Measurements from ENCODE around the gene AMD1. TPM values are rescaled to one million over a fixed set of nuclear protein-coding genes. Genes with fewer than 3 reads are reported as not detected.
A peak's percentile ranks its signal among the peaks of the same experiment; 100 is the strongest.
"Not testable (repeated sequence)": the region's sequence is repeated elsewhere in the genome, so short reads cannot be mapped to it uniquely, and the experiment has no call there.

AMD1 gene
- polyA plus RNA-seq (ENCODE audit: insufficient read length in 4 of 4), result 10 to 100 TPM; 74.7 to 84.0 (median 77.3) TPM

DNA sequence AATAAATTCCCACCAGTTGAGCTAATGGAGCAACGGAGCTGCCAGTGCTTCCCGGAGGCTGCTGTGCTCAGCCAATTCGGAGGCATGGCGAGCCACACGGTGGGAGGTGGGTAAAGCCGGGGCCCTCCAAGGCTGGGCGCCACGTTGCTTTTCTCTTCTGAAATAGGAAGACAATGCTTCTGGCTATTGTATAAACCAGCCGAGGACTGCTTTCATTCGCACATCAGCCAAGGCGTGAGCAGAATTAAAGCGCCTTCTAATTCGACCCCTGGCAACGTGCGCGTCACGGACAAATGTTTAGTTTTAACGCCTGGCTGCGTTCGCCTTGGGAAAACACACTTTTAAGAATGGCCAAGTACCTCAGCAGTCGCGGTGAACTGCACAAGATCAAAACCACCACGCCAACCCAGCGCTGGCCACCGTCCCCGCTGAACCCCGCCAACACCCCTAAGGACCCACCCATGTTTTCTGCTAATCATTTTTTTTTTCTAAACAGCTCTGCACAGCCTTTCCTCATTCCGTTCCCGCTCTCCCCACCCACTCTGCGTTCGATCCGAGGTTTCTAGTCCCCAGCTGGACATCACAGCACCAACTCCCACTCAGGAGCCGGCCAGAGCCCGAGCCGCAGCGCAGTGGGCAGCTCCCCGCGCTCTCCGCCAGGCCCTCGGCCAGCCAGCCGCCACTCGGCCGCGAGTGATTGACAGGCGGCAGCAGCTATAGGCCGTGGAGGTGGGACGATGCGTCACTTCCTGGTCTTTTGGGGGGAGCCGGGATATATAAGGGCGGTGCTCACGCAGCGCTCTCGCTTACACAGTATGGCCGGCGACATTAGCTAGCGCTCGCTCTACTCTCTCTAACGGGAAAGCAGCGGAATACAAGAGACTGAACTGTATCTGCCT, at the start of gene AMD1:
AMD1 (plus strand) TSS at position 805 of the 899 bp plus-strand sequence. CDS start 321 bp downstream, outside the sequence.
- peak in 3 of 4 donors; percentile 95 to 97 (median 95) for DNase-seq (ENCODE audit: low read depth in 4 of 4, low spot score in 2 of 4)

DNA sequence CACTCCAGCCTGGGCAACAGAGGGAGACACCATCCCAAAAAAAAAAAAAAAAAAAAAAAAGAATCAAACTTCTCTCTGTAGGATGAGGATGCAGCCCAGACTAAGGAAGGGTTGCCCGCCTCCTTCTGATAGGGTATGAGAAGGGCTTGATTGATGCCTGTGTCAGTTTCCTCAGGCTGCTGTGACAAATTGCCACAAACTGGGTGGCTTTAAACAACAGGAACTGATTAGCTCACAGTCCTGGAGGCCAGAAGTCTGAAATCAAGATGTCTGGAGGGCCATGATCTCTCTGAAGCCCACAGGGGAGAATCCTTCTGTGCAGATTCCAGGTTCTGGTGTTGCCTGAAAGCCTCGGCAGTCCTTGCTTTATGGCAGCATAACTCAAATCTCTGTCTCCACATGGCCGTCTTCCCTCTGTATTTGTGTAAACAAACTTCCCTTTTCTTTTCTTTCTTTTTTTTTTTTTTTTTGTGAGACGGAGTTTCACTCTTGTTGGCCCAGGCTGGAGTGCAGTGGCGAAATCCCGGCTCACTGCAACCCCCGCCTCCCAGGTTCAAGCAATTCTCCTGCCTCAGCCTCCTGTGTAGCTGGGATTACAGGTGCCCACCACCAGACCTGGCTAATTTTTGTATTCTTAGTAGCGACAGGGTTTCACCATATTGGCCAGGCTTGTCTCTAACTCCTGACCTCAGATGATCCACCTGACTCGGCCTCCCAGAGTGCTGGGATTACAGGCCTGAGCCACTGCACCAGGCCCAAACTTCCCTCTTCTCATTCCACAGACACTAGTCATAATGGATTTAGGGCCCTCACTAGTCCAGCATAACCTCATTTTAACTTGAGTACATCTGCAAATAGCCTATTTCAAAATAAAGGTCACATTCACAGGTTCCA, 48.1 kb upstream of the AMD1 start:
- no peak for DNase-seq (ENCODE audit: low read depth in 4 of 4, low spot score in 2 of 4)

DNA sequence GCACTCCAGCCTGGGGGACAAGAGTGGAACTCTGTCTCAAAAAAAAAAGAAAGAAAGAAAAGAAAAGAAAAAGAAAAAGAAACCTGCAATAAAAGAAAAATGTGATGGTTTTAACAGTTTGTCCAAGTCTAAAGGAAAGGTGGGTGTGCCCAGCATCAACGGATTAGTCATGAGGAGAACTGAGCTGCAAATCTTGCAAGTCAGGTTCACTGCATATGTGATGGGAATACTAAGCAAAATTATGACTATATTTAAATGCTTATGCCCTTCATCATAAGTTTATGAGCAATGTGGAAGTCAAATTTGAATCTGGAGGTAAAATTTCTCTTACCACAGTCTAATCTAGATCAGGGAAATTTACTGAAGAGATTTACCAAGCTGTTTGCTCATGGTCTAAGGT, 46.2 kb upstream of the AMD1 start:
- no peak for DNase-seq (ENCODE audit: low read depth in 4 of 4, low spot score in 2 of 4)

DNA sequence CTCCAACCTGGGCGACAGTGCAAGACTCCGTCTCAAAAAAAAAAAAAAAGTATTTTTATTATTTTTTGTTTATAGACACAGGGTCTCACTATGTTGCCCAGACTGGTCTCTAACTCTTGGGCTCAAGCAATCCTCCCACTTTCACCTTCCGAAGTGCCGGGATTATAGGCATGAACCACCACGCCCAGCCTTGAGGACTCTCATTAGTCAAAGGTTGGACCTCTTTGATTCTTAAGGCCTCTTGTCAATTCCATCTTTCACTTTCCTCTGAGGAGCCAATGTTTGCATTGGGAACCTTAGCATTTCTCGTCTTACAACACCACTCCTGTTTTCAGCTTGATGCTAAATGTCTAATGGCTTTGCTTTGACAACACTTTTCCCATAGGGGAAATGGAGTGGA, 43.2 kb upstream of the AMD1 start:
- DNase-seq (ENCODE audit: low read depth in 4 of 4, low spot score in 2 of 4), result no peak

DNA sequence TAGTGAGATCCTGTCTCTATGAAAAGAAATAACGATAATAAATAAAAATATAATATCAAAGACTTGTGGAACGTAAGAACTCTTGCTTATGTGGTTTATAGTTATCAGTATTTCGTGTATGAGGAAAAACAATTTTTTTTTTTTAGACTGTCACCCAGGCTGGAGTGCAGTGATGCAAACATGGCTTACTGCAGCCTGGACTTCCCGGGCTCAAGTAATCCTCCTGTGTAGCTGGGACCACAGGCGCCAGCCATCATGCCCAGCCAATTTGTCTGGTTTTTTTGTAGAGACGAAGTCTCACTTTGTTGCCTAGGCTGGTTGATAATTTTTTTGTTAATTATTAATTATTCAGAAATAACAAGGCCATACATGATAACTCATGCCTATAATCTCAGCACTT, 40.8 kb upstream of the AMD1 start:
- no peak for DNase-seq (ENCODE audit: low read depth in 4 of 4, low spot score in 2 of 4)

DNA sequence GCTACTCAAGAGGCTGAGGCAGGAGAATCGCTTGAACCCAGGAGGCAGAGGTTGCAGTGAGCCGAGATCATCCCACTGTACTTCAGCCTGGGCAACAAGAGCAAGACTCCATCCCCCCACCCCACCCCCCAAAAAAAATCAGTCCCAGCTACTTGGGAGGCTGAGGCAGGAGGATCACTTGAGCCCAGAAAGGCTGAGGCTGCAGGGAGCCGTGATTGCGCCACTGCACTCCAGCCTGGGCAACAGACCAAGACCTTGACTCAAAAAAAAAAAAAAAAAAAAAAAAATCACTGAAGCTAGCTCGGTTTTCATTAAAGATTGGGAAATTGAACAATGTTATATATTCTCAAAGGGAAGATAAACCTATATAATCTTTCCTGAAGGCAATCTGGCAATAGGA, 38.8 kb upstream of the AMD1 start:
- not testable (repeated sequence) for DNase-seq (ENCODE audit: low read depth in 4 of 4, low spot score in 2 of 4)

DNA sequence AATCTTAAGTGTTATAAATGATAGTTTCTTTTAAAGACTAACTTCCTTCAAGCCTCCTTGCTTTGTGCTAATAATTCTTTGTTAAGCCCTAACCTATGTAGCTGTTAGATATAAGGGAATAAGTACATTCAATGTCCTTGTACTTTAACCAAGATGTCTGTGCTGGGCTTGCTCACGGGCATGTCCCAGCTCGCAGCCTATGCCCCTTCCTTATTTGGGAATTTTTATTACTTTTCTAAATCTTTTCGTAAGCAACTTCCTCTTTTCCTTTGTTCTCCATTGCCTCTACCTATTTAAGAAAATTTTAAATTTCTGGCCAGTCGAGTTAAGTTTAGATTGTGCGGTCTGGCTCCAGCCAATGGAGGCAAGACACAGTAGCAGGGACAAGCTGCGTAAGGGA, 33.3 kb upstream of the AMD1 start:
- DNase-seq (ENCODE audit: low read depth in 4 of 4, low spot score in 2 of 4), result no peak

DNA sequence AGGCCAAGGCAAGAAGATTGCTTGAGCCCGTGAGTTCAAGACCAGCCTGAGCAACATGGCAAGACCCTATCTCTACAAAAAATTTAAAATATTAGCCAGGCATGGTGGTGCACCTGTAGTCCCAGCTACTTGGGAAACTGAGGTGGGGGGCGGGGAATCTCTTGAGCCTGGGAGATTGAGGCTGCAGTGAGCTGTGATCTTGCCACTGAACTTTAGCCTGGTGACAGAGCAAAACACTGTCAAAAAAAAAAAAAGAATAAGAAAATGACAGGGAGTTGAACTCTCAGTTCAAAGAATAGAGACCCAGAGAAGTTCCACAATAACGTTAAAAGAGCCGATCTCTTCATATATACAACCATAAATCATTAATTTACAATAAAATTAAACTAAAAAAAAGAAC, 24.8 kb upstream of the AMD1 start:
- DNase-seq (ENCODE audit: low read depth in 4 of 4, low spot score in 2 of 4), result no peak

DNA sequence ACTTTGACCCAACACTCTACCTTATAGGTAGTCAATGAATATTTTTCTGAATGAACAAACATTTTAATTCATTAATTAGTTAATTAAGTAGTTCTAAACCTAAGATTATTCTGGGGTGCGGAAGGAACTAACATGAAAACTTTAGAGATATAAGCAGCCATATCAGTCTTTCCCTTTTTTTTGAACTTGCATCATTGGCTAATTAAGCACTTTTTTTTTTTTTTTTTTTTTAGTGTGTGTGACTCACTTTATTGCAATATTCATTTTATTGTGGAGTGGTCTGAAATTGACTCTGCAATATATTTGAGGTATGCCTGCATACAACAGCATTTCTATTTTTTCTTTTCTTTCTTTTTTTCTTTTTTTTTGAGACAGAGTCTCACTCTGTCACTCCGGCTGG, 21.8 kb upstream of the AMD1 start:
- no peak for DNase-seq (ENCODE audit: low read depth in 4 of 4, low spot score in 2 of 4)

DNA sequence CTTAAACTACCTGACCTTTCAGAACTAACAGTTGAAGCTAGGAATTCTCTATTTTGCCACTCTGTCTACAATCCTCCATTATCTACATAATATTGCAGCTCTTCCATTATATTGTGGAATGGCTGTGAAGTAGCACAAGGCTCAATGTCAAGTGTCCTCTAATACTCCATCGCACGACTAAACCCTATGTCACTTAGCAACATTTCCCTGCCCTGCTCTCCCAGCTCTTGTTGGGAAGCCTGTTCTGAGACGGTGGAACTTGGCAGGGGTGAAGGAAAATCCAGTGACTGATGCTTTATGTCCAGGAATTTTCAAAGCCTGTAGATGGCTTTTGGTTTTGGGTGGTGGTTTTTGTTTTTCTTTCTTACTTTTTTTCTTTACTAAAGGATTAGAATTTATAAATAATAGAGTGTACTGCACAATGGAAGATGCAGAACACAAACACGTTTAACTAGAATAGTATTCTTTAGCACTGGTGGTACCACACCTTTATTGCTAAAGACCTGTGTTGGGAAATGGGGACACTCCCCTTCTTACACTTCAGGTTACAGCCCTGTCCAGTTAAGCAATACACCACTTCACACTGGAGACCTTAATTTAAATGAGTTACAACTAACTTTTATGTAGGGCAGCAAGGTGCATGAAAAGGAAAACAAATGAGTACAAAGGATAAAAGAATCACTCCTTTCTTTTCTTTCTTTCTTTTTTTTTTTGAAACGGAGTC, 20.7 kb upstream of the AMD1 start:
- DNase-seq (ENCODE audit: low read depth in 4 of 4, low spot score in 2 of 4), result no peak

DNA sequence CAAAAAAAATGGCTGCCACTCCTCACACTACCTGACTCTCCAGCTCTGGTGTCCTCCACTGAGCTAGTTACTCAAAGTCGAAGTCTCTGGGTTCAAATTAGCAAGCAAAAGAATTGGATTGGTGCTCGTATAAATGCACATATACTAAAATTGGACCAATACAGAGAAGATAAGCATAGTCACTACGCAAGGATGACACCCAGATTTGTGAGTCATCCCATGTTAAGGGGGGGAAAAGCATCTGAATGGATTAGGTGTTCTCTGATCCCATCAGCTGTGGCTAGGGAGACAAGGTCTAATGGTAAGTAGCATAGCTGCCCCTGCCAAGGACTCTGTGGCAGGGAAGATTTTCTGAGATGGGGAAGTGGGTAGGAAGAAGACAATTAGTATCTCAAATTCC, 18.3 kb upstream of the AMD1 start:
- no peak for DNase-seq (ENCODE audit: low read depth in 4 of 4, low spot score in 2 of 4)

DNA sequence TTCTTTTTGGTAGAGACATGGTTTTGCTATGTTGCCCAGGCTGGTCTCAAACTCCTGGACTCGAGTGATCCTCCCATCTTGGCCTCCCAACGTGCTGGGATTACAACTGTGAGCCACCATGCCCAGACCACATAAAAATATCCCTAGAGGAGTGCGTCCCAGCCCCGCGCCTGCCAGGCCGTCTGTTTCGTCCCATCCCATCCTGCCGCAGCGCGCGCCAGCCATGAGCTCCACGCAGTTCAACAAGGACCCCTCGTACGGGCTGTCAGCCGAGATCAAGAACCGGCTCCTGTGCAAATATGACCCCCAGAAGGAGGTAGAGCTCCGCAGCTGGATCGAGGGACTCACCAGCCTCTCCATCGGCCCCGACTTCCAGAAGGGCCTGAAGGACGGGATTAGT, 16.6 kb upstream of the AMD1 start:
- no peak for DNase-seq (ENCODE audit: low read depth in 4 of 4, low spot score in 2 of 4)

DNA sequence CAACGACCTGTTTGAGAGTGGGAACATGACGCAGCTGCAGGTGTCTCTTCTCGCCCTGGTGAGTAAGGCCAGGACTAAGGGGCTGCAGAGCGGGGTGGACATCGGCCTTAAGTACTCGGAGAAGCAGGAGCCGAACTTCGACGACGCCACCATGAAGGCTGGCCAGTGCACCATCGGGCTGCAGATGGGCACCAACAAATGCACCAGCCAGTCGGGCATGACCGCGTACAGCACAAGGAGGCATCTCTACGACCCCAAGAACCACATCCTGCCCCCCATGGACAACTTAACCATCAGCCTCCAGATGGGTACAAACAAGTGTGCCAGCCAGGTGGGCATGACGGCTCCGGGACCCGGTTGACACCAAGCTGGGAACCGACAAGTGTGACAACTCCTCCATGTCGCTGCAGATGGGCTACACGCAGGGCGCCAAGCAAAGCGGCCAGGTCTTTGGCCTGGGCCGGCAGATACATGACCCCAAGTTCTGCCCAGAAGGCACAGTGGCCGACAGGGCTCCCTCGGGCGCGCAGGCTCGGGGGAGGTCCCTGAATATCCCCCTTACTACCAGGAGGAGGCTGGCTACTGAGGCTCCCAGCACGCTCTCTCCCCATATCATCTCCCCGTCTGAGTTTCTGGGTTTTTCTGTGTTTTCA, 15.9 kb upstream of the AMD1 start:
- no peak for DNase-seq (ENCODE audit: low read depth in 4 of 4, low spot score in 2 of 4)

DNA sequence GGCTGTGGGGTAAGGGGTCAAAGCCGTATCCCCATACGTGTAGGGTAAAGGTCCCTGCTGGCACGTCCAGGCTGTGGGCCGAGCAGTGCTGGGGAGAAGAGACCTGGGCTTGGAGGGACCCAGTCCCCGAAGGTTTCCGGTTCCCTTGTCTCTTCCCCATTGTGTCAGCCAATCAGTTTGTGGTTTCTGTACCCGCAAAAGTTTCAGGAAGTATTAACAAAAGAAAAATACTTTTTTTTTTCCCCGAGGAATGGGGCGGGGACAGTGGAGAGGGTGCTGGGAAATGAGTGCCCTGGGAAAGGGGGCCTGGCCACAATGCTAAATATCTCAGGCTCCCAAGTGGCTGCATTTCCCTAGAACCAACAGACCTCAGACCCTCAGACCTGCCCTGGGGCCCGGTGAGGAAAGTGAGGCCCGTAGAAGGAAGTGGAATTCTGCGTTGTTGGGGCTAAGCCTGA, 15.2 kb upstream of the AMD1 start:
- no peak for DNase-seq (ENCODE audit: low read depth in 4 of 4, low spot score in 2 of 4)

DNA sequence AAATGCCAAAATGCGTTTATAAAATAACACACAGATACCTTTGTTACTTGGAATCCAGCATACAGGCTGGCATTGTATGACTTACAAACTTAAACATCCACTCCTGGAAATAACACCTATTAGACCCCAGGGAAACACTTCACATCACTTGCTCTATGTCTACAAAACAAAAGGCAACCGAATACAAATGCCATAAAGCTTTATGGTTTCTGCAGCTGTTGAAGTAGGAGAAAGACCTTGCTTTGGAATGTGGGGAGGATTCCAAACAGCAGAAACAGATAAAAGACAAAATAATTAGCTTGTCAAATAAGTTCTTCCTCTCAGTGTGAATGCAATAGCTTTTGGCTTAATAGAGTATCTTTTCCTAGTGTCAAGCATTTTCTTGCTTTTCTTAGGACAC, 9.8 kb upstream of the AMD1 start:
- no peak for DNase-seq (ENCODE audit: low read depth in 4 of 4, low spot score in 2 of 4)

DNA sequence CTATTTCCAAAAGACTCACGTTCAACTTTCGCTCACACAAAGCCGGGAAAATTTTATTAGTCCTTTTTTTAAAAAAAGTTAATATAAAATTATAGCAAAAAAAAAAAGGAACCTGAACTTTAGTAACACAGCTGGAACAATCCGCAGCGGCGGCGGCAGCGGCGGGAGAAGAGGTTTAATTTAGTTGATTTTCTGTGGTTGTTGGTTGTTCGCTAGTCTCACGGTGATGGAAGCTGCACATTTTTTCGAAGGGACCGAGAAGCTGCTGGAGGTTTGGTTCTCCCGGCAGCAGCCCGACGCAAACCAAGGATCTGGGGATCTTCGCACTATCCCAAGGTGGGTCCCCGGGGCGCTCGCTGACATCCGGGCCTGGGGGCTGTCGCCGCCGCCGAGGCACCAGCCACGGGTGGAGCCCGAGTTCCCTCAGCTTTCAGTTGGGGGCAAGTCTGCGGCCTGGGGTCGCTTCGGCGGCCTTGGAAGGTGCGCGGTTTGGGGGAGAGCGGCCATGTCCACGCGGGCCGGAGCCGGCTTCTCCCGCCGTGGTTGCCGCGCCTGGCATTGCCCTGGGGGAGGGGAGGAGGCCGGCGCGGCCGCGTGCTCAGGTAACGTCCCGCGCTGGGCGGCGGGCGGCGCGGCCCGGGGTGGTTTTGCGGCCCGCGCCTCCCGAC, 429 bp downstream of the AMD1 start:
- no peak for DNase-seq (ENCODE audit: low read depth in 4 of 4, low spot score in 2 of 4)

DNA sequence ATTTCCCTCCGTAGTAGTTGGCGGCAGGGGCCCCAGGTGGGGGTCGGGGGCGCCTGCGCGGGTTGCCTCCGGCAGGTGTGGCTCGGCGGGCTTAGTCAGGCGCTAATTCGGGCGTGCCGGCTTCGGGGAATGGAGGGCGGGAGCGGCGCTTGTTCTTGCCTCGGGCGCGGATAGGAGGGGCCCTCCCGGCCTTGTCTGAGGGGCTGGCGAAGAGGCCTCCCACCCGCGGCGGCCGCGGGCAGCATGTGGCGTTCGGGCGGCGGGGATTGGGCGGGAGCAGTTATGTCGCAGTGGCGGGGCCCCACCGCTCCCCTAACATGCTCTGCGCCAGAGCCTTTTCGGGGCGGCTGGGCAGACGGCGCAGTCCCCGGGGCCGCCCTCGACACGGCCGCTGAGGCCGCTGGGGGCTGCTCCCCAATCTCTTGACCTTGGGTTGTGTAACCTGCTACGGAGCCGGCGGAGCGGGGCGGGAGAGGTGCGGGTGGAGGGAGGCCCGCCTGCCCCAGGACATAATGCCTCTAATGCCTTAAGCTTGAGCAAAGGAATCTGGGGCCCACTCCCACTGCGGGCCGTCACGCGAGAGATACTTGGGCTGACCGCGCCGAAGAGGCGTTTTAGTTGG, 1.1 kb downstream of the AMD1 start:
- no peak for DNase-seq (ENCODE audit: low read depth in 4 of 4, low spot score in 2 of 4)

DNA sequence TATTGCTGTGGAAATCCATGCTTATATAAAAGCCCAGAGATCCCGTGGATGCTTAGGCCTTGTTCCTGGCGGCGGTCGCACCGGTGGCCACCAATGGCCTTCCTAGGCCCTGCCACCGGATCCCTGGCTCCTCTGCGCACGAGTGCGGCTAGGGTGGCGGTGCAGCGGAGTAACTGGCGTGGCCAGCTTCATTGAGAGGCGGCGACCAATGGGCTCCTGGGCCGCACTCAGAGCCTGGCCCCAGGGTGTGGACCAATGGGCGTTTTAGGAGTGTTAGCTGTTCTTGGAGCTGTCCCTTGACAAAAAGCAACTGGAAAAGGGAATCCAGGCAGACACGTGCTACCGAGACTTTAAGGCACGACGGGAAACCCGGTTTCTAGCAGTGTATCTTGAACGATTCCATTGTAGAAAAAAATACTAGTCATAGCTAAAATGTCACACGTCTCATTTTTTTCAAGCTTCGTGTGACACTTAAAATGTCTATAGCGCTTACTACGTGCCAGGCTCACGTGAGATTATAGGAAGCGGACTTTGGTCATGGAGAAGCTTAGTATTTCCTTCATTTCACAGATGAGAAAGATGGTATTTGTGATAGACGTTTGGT, 1.7 kb downstream of the AMD1 start:
- peak in 2 of 4 donors; percentile 77 to 80 for DNase-seq (ENCODE audit: low read depth in 4 of 4, low spot score in 2 of 4)
